HG03103 (cell line): ENCODE measurements around the gene PDE4A.
A peak's percentile ranks its signal among the peaks of the same experiment; 100 is the strongest.
"Not testable (repeated sequence)": the region's sequence is repeated elsewhere in the genome, so short reads cannot be mapped to it uniquely, and the experiment has no call there.

Experiments used
- ATAC-seq: cut with Tn5 transposase; IDR thresholded peaks from one replicate; pipeline ENCODE4 v1.9.1; 2021; ENCODE audit warnings: low read depth; ENCODE audit not compliant: unreplicated experiment

PDE4A gene

GRCh38 chr19:10420444-10421239, at the start of gene PDE4A:
TSS of gene PDE4A (plus strand) at chr19:10420538. CDS start at chr19:10420765, 227 bp downstream.
- ATAC-seq, result no peak

GRCh38 chr19:10372690-10373089, 47.6 kb upstream of the PDE4A start:
- ATAC-seq, result no peak

DNA sequence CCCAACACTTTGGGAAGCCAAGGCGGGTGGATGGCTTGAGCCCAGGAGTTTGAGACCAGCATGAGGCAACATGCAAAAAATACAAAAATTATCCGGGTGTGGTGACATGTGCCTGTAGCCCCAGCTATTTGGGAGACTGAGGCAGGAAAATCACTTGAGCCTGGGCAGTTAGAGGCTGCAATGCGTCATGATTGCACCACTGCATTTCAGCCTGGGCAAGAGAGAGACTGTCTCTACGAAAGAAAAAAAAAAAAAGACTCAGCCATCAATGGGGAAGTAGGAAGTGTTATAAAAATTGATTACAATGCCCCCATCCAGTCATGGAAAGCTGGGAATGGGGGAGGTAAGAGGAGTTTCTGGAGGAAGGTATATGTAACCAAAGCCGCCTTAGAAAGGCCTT, 45.4 kb upstream of the PDE4A start:
- no peak for ATAC-seq

- ATAC-seq, result not testable (repeated sequence)
Measured at GRCh38 chr19:10377140-10377640, 43.1 kb upstream of the PDE4A start.

DNA sequence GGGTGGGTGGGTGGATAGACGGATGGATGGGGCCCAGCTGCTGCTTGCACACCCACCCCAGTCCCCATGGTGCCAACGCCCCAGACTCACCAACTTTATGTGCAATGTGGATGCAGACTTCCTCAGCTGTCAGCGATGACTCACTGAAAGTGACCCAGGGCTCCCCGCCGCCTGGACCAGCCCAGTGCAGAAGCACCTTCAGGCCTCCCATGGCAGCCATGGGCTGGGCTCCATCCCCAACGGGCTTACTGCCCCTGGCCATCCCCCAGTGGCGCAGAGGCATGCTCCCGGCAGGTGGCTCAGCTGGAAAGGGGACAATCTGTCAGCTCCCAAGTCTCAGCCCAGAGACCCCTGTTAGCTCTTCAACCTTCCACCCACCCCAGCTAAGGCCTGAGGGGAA, 42.2 kb upstream of the PDE4A start:
- no peak for ATAC-seq

- ATAC-seq, result no peak
Measured at GRCh38 chr19:10379880-10380312, 40.4 kb upstream of the PDE4A start.

DNA sequence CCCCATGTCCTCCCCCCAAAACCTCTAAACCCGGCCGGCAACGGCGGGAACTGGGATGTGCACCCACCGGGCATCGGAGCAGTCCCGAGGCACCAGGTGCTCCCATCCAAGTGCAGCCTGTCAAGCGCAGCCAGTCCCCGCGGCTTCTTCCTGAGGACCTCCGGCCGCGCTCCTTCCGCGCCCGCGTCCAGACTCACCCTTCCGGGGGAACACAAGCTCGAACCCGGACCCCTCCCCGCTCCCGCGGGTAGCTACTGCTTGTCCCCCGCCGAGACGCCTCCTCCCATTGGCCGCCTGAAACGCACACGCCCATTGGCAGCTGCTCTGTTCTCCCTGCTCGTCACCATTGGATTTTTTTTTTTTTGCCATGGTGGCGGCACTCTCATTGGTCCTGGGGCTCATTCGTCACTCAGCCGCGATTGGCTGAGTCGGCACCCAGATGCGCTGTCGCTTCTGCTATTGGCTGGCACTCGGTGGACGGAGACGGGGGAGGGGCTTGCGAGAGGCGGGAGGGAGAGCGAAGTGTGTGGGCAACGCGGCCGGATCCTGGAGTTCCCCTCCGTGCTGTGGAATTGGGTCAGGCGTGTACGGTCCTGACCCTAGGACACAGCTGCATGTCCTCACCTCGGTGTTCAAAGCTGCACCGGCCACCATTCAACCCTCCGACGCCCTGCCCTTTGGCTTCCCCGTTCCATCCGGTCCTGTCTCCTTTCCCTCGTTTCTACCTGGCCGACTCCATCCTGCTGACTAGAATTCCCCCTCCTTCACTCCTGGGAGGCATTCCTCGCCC, 39.8 kb upstream of the PDE4A start, which contains the start of gene TYK2:
TSS of gene TYK2 (minus strand) at position 260 of the 790 bp plus-strand sequence. CDS start 2,166 bp downstream, outside the sequence.
- ATAC-seq, result peak; percentile 84

GRCh38 chr19:10383223-10383499, 37.2 kb upstream of the PDE4A start:
- ATAC-seq, result not testable (repeated sequence)

GRCh38 chr19:10384580-10384979, 35.8 kb upstream of the PDE4A start:
- no peak for ATAC-seq

GRCh38 chr19:10388957-10389356, 31.4 kb upstream of the PDE4A start:
- no peak for ATAC-seq

GRCh38 chr19:10389863-10390262, 30.5 kb upstream of the PDE4A start:
- no peak for ATAC-seq

- no peak for ATAC-seq
Measured at GRCh38 chr19:10390652-10391286, 29.6 kb upstream of the PDE4A start.

DNA sequence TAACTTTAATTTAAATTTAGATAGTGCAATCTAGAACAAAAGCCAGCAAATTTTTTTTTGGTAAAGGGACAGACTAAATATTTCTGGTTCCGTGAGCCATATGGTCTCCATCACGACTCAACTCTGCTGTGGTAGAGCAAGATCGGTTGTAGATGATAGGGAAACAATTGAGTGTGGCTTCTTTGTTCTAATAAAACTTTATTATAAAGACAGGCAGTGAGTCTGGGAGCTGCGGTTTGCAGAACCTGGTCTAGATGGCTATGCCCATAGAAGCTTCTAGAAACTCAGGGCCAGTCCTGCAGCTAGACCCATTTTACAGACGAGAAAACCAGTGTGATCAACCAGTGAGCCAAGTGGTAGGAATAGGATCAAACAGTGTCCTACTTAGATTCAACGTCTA, 28.2 kb upstream of the PDE4A start:
- no peak for ATAC-seq

DNA sequence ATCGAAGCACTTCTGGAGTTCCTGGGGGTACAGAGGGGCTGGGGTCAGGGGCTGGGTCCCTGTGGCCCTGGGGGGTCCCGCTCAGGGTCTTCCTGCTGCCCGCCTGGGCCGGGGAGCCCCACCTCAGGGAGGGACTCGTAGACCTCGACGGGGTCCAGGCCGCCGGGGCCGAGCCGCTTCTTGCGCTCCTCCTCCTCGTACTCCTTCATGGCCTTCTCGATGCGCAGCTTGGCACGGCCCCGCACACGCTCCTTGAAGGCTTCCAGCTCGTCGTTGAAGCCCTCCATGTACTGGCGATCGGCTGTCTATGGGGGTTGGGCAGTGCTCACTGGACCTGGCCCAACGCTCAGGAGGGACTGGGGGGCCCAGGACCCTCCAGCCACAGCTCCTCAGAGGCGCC, 27.2 kb upstream of the PDE4A start:
- ATAC-seq, result no peak

DNA sequence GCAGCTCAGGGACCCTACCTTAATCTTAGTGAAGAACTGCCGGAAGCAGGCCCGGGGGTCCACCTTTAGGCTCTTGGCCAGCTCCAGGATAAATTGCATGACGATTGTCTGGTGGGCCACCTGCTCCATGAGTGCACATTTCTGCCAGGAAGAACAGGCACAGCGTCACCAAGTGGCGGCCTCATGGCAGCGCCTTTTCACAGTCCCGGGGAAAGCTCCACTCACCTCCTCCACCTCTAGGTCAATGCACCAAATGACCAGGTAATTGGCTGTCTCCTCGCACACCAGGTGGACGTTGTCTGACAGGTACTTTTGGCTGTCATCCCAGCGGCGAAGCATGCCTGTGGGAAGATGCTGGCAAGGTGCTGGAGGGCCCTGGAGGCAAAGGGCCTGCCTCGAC, 25.3 kb upstream of the PDE4A start:
- no peak for ATAC-seq

DNA sequence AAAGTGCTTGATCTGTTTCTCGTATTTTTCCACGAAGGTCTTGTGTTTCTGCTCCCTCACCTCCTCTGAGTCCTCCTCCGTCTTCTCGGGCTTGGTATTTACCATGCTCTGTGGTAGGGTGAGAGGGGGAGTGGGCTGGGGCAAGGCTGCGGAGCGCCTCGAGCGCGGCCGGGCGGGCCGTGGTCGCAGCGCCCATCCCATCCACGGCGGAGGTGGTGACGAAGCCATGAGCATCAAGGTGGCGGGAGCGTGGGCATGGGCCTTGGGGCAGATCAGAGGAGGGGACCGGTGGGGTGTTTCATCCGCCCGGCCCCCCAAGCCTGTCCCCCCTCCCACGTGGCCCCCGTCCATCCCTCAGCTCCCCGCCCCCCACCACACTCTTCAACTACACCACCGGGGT, 24.9 kb upstream of the PDE4A start:
- no peak for ATAC-seq

DNA sequence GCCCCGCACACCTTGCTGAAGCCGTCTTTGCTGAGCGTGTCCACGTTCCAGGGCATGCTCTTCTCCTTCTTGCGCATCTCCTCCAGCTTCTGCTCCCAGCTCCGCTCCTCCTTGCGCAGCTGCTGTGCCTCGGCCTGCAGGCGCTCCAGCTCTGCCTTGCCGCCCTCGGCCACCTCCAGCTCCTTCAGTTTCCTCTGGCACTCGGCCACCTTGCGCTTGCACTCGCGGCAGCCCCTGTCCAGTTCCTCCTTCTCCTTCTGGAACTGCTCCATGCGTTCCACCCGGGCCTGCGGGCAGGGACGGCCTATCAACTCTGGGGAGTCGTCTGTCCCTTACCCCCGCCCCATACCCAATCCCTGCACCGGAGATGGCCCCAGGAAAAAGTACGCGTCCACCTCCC, 24.4 kb upstream of the PDE4A start:
- ATAC-seq, result no peak

- ATAC-seq, result no peak
Measured at GRCh38 chr19:10398819-10399218, 21.5 kb upstream of the PDE4A start.

GRCh38 chr19:10399340-10399739, 21.0 kb upstream of the PDE4A start:
- not testable (repeated sequence) for ATAC-seq

DNA sequence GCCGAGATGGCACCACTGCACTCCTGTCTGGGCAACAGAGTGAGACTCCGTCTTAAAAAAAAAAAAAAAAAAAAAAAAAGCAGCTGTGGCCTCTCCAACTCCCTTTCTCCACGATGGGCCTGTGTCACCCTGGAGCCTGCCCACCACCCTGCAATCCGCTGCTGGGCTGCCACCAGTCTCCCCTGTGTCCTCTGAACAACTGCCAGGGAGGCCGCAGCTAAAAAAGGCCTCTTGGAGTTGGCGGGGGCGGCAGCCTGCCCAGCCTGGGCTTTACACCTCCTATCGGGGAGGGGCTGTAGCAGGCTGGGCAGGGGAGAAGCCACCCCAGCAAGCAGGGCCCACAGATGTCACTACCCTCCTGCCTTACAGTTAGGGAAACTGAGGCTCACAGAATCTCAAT, 20.5 kb upstream of the PDE4A start:
- ATAC-seq, result no peak

DNA sequence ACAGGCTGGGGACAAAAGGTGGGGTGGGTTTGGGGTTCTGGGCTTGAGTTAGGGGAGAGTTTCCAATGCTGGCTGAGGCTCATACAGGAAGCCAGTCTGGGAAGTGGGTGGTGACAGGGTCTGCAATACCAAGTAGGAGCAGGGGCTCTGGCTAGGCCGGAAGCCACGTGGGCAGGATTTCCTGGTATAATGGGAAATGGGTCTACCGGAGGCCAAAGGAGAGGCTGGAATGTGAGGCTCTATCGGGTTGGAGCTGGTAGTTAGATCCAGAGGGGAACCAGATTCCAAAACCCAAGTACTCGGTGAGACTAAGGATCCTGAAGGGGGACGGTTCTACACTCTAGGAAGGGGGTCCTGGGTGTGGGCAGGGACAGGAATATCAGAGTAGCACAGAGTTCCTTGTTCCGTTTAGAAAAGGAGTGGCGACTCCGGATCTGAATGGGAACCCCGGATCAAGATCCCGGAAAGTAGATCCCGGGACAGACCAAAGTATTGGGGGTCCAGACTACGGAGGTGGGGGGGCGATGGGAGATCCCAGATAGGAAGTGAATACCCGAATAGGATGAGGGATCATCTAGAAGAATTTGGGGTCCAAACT, 17.8 kb upstream of the PDE4A start:
- ATAC-seq, result no peak
